Activated CD8-positive, alpha-beta memory T cell treated with anti-CD3 and anti-CD28 coated beads for 4 hours (primary cell): ENCODE measurements around the gene PPP2R5D.

ENCODE experiments used
- DNase-seq, 2 donors: peaks; one replicate each; pipeline ENCODE4 v3.0.0-alpha.2; 2020; ENCODE audit warnings: low read depth in 2 of 2

Gene PPP2R5D

GRCh38 chr6:43055966-43056365 lies 71.6 kb downstream of the PPP2R5D start:
- no peak for DNase-seq

- no peak for DNase-seq
Measured at GRCh38 chr6:43058531-43058930, 74.2 kb downstream of the PPP2R5D start.

- DNase-seq = peak; percentile 95 to 96
Measured at GRCh38 chr6:43059168-43060033, 75.0 kb downstream of the PPP2R5D start, which contains the start of the genes KLC4 and MRPL2. KLC4 (plus strand) TSS chr6:43059631; CDS start chr6:43061336, 1,705 bp downstream. MRPL2 (minus strand) TSS chr6:43059434; CDS start chr6:43059381, 53 bp downstream.

DNA sequence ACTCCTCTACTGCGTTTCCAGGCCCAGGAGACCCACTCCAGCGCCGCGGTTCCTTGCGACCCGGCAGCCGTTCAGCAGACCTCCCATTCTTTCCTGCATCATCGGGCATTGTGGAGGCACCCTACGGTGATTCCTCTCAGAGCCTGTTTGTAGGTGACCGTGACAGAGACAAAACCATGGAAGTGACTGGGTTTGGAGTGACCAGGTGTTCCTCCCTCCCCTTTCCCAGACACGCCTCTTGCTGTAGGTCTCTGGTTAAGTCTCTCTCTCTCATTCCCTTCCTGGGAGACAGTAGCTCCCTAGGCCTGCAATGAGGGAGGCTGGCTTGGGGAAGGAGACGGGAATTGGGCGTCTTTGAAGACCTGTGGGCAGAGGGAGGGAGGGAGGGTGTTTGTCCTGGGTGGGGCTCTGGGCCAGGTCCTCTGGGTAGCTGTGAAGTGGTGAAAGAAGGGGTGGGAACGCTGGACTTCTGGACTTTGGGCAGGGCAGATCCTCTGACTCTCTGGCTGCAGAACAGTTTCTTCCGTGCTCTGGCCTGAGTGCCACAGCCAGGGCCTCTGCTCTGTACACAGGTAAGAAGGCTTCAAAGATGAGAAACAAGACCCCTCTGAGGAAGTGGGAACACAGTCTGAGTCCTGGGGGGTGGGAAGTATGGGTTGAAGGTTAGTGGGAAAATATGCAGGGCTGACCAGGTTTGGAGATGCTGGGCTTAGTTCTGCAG lies 75.8 kb downstream of the PPP2R5D start:
- DNase-seq = no peak

GRCh38 chr6:43060755-43061633 lies 76.6 kb downstream of the PPP2R5D start:
- no peak for DNase-seq

- no peak for DNase-seq
Measured at GRCh38 chr6:43061861-43062260, 77.5 kb downstream of the PPP2R5D start.
